Activated CD8-positive, alpha-beta memory T cell treated with anti-CD3 and anti-CD28 coated beads for 24 hours (primary cell): ENCODE results near the gene CCDC171.
"Not testable (repeated sequence)": the region's sequence is repeated elsewhere in the genome, so short reads cannot be mapped to it uniquely, and the experiment has no call there.

Source experiments
- DNase-seq: peaks from one replicate; pipeline ENCODE4 v3.0.0-alpha.2; 2020

The CCDC171 gene

DNA sequence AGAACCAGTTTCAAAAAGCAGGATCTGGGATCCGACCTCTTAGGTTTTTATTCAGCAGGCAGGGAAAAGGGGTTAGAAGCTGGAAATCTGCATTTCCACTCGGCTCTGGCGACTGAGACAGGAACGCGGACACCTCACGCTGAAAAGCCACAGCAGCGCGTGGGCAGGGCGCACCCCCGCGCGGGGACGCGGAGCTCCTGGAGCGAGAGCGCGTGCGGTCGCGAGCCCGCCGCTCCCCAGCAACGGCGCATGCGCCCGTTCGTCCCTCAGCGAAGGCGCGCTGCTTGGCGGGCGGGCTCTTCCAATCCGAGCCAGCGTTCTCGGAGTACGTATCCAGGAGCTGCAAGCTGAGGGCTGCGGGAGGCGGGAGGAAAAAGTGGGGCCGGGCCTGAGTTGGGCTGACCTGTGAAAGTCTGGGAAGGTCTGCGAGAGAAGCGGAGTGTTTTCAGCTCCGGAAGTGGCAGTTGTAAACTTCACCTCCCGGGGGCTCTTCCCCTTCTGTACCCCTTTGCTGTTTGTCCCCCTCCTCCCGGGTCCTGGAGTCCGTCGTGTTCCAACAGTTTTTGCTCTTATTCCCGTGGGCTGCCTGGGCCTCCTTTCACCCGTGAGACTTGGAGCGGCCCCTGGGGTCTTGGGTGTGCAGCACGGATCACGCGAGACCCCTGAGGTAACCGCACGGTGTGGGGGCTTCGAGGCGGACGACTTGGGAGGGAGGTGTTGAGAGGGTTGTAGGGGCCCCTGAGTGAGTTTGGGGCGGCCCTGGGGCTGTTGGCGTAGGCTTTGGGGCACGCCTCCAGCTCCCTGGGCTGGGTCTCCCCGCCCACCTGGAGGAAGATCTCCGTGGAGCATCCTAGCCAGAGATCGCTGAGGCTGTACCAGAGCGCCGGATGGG lies at the start of gene CCDC171:
Gene CCDC171 (plus strand): TSS at position 408 of the 892 bp plus-strand sequence. CDS start 11,046 bp downstream, outside the sequence.
- DNase-seq = peak; percentile 89

DNA sequence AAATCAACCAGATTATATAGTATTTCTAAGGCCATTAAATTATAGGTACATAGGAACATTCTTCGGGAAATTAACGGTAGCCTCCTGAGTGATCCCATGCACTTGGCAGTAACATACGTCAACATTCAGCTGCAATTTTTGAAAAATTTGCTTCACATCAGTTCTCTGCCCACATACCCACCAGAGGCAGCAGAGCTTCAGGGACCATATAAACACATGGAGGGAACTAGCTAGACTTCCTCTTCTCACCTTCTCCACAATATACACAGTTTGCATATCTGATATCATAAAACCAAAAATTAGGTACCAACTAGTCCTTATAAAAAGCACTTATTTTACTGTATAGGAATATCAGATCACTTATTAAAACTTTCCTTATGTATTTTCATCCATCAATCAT lies 46.9 kb upstream of the CCDC171 start:
- no peak for DNase-seq

DNA sequence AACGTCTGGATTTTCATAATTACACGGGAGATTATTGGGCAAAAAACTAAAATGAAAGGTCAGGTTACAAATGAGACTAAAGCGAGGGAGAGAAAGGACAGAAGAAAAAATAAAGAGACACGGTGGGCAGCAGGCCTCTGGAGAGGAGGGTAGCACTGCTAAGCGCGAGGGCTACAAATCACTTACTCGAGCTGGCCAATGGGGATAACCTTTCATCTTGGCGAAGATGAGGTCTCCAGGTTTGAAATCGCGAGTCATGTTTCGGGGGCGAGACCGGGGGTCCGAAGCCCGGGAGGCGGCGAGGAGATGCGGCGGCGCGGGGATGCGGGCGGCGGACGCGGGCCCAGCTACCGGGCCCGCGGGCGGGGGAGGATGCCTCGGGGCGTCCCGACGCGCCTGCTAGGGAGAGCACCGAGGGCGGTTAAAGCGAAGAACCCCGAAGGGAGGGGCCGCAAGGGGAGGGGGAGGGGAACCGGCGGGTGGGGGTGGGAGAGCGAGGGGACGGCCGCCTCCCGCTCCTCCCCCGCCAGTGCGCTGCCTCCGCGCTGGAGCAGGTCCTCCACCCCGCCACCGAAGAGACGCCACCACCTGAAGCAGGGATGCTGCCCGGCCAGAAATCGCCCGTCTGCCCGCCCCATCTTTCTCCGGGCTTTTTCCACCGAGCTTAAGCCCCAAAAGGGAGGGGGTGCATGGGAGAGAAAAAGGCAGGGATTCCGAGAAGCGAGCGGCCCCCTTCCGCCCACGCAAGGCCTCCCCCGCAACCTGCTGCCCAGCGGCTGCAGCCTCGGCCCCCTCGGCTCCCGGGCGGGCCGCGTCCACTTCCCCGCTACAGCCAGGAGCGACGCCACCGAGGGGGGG lies 42.7 kb upstream of the CCDC171 start:
- DNase-seq = peak; percentile 83

DNA sequence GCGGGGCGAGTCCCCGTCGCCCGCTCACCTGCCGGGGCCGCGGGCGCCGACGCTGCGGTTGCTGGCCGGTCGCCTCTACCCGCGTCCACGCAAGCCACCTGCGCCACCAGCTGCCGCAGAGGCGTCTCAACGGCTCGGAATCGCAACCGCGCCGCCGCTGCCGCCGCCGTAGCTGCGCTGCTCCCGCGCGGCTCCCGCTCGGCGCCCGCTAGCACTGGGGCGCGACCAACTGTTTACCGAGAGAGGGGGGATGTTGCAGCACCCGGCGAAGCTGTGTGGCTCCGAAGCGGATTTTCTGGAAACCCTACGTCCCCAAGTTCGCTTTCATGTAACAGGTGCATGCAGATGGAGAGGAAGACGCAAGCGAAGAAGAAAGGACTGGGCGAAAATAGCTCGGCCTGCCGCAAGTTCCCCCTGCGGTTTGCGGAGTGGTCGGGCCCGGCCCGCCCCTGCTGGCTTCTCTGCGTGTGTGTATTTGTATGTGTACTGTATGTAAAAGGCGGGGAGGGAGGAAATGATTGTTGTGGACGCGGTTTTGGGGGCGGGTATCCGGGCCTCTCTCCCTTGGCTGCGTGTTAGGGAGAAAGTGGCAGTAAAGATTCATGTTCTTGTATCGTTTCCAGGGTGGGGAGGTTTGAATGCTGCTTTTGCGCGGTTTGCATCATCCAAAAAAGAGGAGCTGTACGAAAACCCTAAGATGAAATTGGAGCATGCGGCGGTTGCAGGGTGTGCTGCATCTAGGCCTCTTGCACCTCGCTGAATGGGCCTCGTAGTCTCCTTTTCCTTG lies 41.9 kb upstream of the CCDC171 start, which contains the start of gene PSIP1:
Gene PSIP1 (minus strand): TSS at position 182 of the 787 bp plus-strand sequence. CDS start 782 bp downstream, outside the sequence.
- DNase-seq = peak; percentile 96

DNA sequence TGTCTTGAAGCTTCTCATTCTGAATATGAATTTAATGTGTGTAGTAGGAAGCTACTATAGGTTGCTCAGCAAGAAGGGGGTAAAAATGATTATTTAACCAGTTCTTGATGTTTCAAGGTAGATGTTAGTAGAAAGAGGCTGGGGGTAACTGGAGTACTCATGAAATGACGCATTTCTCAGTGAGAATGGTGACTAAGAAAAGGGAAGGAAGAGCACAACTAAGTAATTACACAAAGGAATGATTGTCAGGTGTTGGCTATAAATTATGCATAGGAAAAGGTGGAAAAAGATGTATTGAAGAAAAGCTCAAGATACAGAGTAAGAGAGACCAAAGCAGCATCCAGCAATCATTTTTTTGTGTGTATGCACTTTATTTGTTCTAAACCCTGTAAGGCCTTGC lies 40.6 kb upstream of the CCDC171 start:
- DNase-seq = no peak

DNA sequence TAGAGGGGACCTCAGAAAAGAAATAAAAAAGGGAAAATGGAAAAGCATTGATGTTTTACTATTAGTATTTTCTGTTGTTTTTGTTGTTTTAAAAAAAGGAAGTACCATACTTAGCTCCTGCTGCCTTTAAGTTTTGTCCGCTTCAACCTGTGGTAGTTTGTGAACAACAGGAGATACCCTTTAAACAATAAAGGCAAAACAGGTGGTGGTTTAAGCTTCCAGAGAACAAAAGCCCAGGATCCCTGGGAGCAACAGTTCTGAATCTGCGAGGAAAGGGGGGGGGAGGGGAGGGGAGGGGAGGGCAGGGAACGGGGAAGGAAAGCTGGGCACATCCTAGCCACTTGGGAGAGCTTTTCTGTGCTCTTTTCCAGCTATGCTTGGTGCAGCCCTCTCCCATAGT lies 40.0 kb upstream of the CCDC171 start:
- no peak for DNase-seq

DNA sequence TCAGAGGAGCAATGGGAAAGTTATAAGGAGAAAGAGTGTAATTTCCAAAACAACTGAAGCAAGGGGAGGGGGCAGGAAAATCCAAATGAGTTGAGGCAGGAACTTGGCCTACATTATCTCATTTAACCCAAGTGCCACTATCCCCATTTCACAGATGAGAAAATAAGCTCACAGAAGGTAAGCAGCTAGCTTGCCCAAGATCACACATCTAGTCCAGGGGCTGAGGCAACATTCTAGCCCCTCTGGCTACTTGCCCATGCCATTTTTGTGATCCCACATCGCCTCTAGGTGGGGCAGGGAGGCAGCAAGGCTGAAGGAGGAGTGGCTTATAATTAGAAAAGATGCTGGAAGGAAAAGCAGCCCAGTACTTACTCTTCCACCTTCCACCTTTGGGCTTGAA lies 39.5 kb upstream of the CCDC171 start:
- no peak for DNase-seq

DNA sequence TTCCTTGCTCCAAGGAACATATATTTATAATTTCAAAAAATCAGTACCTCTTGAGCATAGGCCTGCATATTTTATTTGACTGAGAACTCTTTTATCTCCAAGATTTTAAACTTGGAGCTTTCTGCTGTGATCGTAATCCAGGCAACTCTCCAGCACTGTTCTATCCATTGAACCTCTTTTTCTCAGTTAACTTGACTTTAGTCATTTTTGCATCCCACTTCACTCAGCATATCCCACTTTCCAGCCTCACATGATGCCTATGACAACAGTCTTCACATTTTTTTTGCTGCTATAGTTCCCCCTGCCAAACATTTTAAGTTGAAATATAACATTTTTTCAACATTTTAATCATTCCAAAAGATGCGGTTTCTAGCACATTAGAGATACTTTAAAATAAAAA lies 33.0 kb upstream of the CCDC171 start:
- no peak for DNase-seq

DNA sequence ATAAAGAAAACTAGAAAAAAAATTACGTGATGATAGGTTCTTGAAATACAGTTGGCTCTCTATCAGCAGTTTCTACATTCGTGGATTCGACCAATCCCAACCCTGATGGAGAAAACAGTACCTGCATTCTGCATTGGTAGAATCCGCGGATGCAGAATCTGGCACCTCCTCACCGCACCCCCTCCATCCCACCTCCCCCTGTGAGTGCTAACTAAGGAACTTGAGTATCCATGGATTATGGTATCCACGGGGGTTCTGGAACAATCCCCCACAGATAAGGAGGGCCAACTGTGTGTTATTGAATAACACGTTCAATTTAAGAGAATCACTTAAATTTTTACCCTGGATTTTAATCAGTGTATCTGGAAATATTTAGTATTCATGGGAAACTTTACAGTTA lies 31.6 kb upstream of the CCDC171 start:
- DNase-seq = no peak

DNA sequence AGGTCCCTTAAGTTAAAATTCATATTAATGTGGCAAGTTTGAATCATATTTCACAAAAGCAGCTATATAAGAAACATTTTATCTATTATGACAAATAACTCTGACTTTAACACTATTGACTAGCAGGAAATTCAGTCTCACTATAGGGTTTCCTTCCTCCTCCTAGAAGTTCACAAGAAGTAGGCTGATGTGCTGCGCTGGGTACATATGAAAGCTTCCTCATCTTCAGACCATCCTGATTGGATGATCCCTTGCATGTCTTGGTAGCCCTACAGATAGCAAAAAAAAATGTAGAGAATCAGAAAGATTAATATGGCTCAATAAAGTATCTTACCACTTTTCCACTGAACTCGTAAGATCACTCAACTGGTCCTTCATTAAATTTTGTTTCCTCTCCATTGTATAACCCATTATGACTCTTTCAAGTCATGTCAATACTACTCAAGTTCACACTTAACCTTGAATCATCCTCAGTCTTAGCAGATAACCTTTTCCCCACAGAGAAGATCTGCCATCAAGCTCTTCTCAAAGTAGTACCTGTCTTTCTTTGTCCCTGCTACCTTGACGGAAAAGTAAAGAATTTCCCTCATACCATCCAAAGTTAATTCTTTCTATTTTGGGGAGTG lies 30.6 kb upstream of the CCDC171 start:
- DNase-seq = no peak

DNA sequence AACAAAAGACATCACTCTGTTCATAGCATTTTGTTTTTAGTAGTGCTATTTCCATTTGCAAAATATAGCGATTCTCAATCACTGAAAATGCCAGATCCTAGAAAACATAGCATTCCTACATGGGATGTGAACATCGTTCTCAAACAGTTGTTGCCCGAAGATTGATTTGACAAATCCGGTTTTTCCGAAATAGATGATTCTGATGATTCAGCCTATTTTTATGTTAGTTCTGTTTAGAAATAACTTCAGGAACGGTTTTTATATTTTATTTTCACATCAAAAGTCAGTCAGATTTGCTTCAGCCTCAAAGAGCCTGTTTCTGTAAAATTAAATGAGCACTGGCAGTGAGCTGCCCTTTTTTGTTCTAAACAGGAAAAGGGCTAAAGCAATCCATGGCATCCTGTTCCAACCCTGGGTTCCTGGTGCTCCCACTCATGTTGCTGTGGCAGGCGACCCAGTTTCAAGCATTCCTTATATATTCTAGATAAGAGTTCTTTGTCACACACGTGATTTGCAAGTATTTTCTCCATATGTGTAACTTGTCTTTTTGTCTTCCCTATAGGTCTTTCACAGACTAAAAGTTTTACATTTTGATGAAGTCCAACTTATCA lies 27.9 kb upstream of the CCDC171 start:
- no peak for DNase-seq

DNA sequence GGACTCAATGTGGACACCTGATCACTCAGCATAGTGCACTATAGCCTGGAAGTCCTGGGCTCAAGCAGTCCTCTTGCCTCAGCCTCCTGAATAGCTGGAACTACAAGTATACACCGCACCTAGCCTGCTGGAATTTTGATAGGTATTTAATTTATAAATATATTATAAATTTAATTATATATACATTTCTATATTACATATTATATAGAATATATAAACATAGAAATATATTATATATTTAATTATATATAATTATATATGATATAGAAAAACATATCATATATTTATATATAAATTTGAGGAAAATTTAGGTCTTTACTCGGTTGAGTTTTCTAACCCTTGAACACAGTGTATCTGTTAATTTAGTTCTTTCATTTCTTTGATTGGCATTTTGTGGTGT lies 26.9 kb upstream of the CCDC171 start:
- DNase-seq = no peak

DNA sequence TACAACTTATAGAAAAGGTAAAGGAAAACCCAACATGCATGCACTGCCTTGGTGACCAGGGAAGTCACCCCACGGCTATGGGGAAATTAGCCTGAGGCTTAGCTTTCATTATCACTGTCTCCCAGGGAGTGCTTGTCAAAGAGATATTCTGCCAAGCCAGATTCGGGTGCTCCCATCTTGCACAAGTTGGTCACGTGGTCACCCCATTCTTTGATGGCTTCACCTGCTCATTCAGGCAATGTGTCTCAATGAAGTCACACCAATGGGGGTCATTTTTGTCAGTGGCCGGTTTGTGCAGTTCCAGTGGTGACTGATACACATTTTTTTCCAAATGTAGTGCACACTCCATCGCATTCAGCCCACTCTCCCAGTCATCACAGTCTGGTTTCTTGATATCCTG lies 25.8 kb upstream of the CCDC171 start:
- DNase-seq = not testable (repeated sequence)

DNA sequence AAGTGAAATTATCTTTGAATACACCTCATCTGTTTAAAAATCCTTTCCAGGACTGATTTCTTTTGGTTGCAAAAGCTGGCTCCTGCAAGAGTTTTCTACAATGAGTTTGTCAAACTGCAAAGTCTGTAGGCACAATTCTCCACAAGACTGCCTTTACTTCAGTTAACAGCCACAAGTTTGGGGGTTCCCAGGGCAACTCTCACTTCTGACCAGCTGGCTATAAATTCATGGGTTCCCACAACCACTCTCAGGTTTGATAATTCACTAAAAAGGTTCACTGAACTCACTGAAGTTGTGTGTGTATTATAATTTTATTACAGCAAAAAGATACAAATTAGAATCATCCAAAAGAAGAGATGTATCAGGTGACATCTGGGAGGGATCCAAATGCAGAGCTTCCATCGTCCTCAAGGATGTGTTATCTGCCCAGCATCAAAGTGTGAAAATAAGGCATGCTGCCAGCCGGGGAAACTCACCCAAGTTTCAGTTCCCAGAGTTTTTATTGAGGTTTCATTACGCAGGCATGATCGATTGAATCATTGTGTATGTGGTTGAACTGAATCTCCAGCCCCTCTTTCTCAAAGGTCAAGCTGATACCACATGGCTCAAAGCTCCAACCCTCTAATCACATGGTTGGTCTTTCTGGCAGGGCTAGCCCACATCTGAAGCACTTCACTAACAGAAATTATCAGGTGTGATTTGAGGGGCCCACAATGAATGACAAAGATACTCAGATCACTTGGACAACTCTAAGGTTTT lies 23.1 kb upstream of the CCDC171 start:
- no peak for DNase-seq

DNA sequence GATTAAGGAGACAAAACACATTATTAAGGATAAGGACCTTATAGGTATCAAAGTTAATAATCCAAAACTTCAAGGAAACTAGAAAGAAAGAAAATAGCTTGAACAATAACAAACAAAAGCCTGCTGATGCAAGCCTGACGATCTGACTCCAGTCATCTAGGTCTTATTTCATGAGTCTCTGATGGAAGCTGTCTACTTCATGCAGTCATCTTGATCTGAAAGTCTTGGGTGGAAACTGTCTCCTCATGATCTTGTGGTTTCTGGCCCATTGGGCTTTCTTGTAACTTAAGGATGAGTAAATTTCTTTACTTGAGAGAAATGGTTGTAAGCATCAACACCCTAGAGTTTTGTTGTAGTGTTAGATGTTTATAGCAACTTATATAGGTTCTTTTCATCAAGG lies 21.5 kb upstream of the CCDC171 start:
- DNase-seq = no peak

DNA sequence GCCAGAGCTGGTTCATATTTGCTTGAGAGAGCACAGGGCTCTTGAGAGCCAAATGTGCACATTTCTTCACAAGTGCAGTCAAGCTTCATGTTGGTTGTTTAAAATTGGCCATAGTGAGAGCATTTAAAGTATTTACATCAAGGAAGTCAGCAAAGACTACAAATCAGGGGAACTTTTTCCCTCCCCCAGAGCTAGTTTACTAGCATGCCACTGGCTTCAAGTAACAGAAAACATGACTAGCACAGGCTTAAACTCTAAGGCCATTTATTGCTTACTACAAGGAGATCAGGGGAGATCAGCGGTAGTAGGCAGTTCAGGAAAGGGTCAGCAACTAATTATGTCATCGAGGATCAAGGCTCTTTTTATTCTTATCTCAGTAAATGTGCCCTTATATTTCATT lies 11.0 kb upstream of the CCDC171 start:
- DNase-seq = no peak

DNA sequence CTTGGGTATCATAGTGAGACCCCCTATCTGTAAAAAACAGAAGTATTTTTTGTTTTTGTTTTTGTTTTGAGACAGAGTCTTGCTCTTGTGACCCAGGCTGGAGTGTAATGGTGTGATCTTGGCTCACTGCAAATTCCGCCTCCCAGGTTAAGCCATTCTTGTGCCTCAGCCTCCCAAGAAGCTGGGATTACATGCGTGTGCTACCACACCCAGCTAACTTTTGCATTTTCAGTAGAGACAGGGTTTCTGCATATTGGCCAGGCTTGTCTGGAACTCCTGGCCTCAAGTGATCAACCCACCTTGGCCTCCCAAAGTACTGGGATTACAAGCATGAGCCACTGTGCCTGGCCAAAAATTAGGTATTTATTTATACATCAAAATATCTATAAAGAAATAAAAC lies 10.2 kb upstream of the CCDC171 start:
- DNase-seq = no peak

DNA sequence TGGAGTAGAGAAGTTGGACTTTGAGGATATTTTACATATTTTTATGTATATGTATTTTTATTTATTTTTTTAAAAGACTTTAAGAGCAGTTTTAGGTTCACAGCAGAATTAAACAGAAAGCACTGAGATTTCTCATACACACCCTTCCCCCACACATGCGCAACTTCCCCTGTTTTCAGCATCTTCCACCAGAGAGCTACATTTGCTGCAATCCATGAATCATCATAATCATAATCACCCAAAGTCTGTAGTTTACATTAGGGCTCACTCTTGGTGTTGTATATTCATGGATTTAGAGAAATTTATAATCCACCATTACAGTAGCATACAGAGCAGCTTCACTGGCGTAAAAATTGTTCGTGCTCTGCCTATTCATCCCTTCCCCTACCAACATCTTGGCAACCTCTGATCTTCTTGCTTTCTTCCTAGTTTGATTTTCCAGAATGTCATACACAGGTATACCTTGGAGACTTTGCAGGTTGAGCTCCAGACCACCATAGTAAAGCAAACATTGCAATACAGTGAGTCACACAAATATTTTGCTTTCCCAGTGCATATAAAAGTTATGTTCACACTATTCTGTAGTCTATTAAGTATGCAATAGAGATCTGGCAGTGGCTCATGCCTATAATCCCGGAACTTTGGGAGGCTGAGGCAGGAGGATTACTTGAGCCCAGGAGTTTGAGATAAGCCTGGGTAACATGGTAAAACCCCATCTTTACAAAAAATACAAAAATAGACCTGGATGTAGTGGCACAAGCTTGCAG lies 9.6 kb upstream of the CCDC171 start:
- DNase-seq = no peak

DNA sequence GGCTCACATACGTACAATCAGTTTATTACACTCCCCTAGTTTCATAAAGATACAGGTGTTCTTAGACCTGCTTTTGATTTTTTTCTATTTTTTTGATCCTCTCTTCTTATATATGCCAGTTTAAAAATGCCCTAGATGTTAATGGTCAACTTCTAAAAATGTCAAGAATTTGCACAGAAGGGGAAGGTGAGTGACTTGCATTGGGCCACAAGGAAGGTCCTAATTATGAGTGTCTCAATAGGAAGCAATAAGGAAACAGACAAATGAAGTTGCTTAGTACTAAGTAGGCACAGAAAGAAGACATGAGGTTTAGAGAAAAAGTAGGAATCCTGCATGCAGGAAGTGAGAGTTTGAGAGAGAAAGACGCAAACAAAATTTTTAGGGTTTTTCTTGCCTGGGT lies 3.2 kb upstream of the CCDC171 start:
- DNase-seq = no peak

DNA sequence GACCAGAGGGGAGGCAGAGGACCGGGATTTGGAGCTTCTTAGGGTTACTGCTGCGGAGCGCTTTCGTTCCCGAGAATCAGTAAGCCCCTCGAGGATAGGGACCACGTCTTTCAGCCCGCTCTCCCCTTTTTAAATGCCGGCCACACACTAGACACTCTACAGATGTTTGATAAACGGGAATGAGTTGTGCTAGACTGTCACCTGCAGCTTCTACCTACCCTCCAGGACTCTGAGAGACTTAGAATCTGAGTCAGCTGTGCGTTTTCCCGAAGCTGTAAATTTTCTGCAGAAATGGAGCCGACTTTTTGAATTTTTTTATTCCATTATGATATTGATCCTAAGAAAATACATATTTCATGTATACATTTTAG lies 670 bp downstream of the CCDC171 start:
- DNase-seq = no peak

DNA sequence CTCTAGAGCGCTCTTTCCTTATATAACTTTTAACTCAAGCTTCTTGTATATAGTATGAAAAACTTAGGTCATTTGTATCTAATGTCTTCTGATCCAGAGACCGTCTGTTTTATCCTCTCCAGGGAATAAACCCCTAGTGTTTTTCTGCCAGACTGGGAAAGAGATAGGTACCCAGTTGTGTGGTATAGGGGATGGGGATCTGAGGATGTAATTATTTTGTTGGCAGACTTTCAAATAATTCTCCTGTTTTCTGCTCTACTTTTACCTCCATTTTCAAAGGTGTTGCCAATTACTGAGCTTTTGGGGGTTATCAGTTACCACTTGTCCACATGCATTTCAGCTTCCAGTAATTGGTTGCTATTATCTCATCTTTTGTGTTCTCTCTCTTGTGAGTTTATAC lies 17.9 kb downstream of the CCDC171 start:
- DNase-seq = no peak
